ENCODE data around the gene RICTOR. TPM values are rescaled to one million over a fixed set of nuclear protein-coding genes. Genes with fewer than 3 reads are reported as not detected.

Gene RICTOR
- total and polyA plus RNA-seq, 7 donors, result 2.5 to 50.1 (median 32.8) TPM

- no peaks in the 10 kb centered on the region for H3K4me1 ChIP-seq
- peaks cover 0 to 51% (median 11%) of the 10 kb centered on the region in 4 donors for H3K36me3 ChIP-seq
- no peak overlapping the region for H3K4me3 ChIP-seq
- intact Hi-C loops (cut with DNase I), result no loop called here
- TF ChIP-seq EP300 (IDR thresholded peaks at IDR 0.05) (no peak), POLR2AphosphoS5 (IDR thresholded peaks at IDR 0.05) (no peak)
- DNase-seq, result no peak
- H3K27ac ChIP-seq, result no peak overlapping the region
- no peaks in the 10 kb centered on the region for H3K27me3 ChIP-seq
- no peaks in the 10 kb centered on the region for H3K9me3 ChIP-seq
- WGBS, 2 donors, result 75 to 85% methylated on average over 7 of the region's 7 CpGs
These were observed 157.4 kb downstream of the RICTOR start for GRCh38 chr5:38916802-38917201.

GRCh38 chr5:38913714-38914113, 160.5 kb downstream of the RICTOR start:
- WGBS, 2 donors, result 57 to 84% methylated on average over 2 of the region's 2 CpGs
- Histone ChIP-seq H3K27ac (no peak overlapping the region), H3K4me3 (no peak overlapping the region), H3K4me1 (no peaks in the 10 kb centered on the region), H3K9me3 (no peaks in the 10 kb centered on the region), H3K36me3 (peaks cover 0 to 21% (median 6%) of the 10 kb centered on the region in 4 donors), H3K27me3 (no peaks in the 10 kb centered on the region)
- DNase-seq, result no peak
- intact Hi-C loops (cut with DNase I), result no loop called here
- no peak for TF ChIP-seq CTCF (IDR thresholded peaks at IDR 0.05)
- no peak for TF ChIP-seq POLR2AphosphoS5 (IDR thresholded peaks at IDR 0.05)
- TF ChIP-seq POLR2A (IDR thresholded peaks at IDR 0.05), result no peak
- TF ChIP-seq EP300 (IDR thresholded peaks at IDR 0.05), result no peak

GRCh38 chr5:38911933-38912332, 162.3 kb downstream of the RICTOR start:
- H3K36me3 ChIP-seq, result peaks cover 0 to 19% (median 8%) of the 10 kb centered on the region in 4 donors
- DNase-seq, result no peak
- intact Hi-C loops (cut with DNase I), result no loop called here
- WGBS, 2 donors, result 96 to 97% methylated on average over 3 of the region's 3 CpGs
- no peaks in the 10 kb centered on the region for H3K9me3 ChIP-seq
- no peak for TF ChIP-seq CTCF (IDR thresholded peaks at IDR 0.05)
- TF ChIP-seq POLR2A (IDR thresholded peaks at IDR 0.05), result no peak
- no peak overlapping the region for H3K4me3 ChIP-seq
- no peaks in the 10 kb centered on the region for H3K27me3 ChIP-seq
- H3K27ac ChIP-seq, result no peak overlapping the region
- H3K4me1 ChIP-seq, result no peaks in the 10 kb centered on the region

GRCh38 chr5:38906503-38906902, 167.7 kb downstream of the RICTOR start:
- TF ChIP-seq POLR2A (IDR thresholded peaks at IDR 0.05) (no peak), POLR2AphosphoS5 (IDR thresholded peaks at IDR 0.05) (no peak), CTCF (IDR thresholded peaks at IDR 0.05) (no peak), EP300 (IDR thresholded peaks at IDR 0.05) (no peak)
- intact Hi-C loops (cut with DNase I), result no loop called here

GRCh38 chr5:38905516-38905915, 168.7 kb downstream of the RICTOR start:
- Histone ChIP-seq H3K9me3 (no peaks in the 10 kb centered on the region), H3K36me3 (peaks cover 0 to 69% (median 16%) of the 10 kb centered on the region in 4 donors), H3K4me1 (no peaks in the 10 kb centered on the region), H3K4me3 (no peak overlapping the region), H3K27ac (no peak overlapping the region), H3K27me3 (no peaks in the 10 kb centered on the region)
- no peak for DNase-seq
- TF ChIP-seq POLR2AphosphoS5 (IDR thresholded peaks at IDR 0.05), result no peak
- no peak for TF ChIP-seq EP300 (IDR thresholded peaks at IDR 0.05)
- TF ChIP-seq CTCF (IDR thresholded peaks at IDR 0.05), result no peak
- TF ChIP-seq POLR2A (IDR thresholded peaks at IDR 0.05), result no peak
- intact Hi-C loops (cut with DNase I), result no loop called here
- WGBS, 2 donors, result 67 to 86% methylated on average over 4 of the region's 4 CpGs

More at GRCh38 chr5:38906503-38906902, 167.7 kb downstream of the RICTOR start:
- H3K9me3 ChIP-seq, result no peaks in the 10 kb centered on the region
- H3K4me1 ChIP-seq, result no peaks in the 10 kb centered on the region
- no peak overlapping the region for H3K4me3 ChIP-seq
- peaks cover 0 to 59% (median 16%) of the 10 kb centered on the region in 4 donors for H3K36me3 ChIP-seq
- H3K27ac ChIP-seq, result no peak overlapping the region
- no peak for DNase-seq
- no peaks in the 10 kb centered on the region for H3K27me3 ChIP-seq
